ENCODE results near the gene TMEM86A. TPM values are rescaled to one million over a fixed set of nuclear protein-coding genes. Genes with fewer than 3 reads are reported as not detected.
"Not testable (repeated sequence)": the region's sequence is repeated elsewhere in the genome, so short reads cannot be mapped to it uniquely, and the experiment has no call there.

Gene TMEM86A
- total and polyA plus RNA-seq, 2 experiments from 2014 or later: 1.7 to 5.2 TPM

GRCh38 chr11:18669711-18670110 is 28.9 kb upstream of the TMEM86A start:
- no peaks in the 10 kb centered on the region for H3K9me2 ChIP-seq (replicated peaks; ENCODE audit: insufficient read depth)
- H3K36me3 ChIP-seq (replicated peaks; ENCODE audit: insufficient read depth, low read depth): no peaks in the 10 kb centered on the region
- no peaks in the 10 kb centered on the region for H3K9me3 ChIP-seq (ENCODE audit: low read depth)
- DNase-seq (ENCODE audit: low spot score): no peak
- H3K4me3 ChIP-seq: no peak overlapping the region
- WGBS (ENCODE audit: low lambda C conversion rate, missing lambda C conversion rate): 74% methylated on average over 4 of the region's 4 CpGs
- TF ChIP-seq CTCF (IDR thresholded peaks at IDR 0.05; ENCODE audit: poor library complexity) (no peak), EZH2phosphoT487 (IDR thresholded peaks at IDR 0.05; ENCODE audit: low read depth, severe bottlenecking, unreplicated experiment) (no peak), EZH2 (IDR thresholded peaks at IDR 0.05; ENCODE audit: borderline replicate concordance) (no peak)
- no peaks in the 10 kb centered on the region for H3K4me1 ChIP-seq (ENCODE audit: insufficient read depth)
- no peak overlapping the region for H2AFZ ChIP-seq
- H3K27me3 ChIP-seq: no peaks in the 10 kb centered on the region
- no peaks in the 10 kb centered on the region for H4K20me1 ChIP-seq (ENCODE audit: insufficient read depth, poor library complexity, severe bottlenecking)
- no peaks in the 10 kb centered on the region for H3K79me2 ChIP-seq
- no peak overlapping the region for H3K4me2 ChIP-seq
- no peak overlapping the region for H3K27ac ChIP-seq

- no peak overlapping the region for H3K4me3 ChIP-seq
- H3K9me3 ChIP-seq (ENCODE audit: low read depth): no peaks in the 10 kb centered on the region
- no peak overlapping the region for H3K4me2 ChIP-seq
- DNase-seq (ENCODE audit: low spot score): no peak
- H3K4me1 ChIP-seq (ENCODE audit: insufficient read depth): no peaks in the 10 kb centered on the region
- no peaks in the 10 kb centered on the region for H3K79me2 ChIP-seq
- no peaks in the 10 kb centered on the region for H4K20me1 ChIP-seq (ENCODE audit: insufficient read depth, poor library complexity, severe bottlenecking)
- 90% methylated on average over 2 of the region's 2 CpGs for WGBS (ENCODE audit: low lambda C conversion rate, missing lambda C conversion rate)
- no peaks in the 10 kb centered on the region for H3K9me2 ChIP-seq (replicated peaks; ENCODE audit: insufficient read depth)
- no peaks in the 10 kb centered on the region for H3K27me3 ChIP-seq
- H3K36me3 ChIP-seq (replicated peaks; ENCODE audit: insufficient read depth, low read depth): no peaks in the 10 kb centered on the region
- no peak overlapping the region for H2AFZ ChIP-seq
- no peak for TF ChIP-seq CTCF (IDR thresholded peaks at IDR 0.05; ENCODE audit: poor library complexity)
- TF ChIP-seq EZH2phosphoT487 (IDR thresholded peaks at IDR 0.05; ENCODE audit: low read depth, severe bottlenecking, unreplicated experiment): no peak
- no peak for TF ChIP-seq EZH2 (IDR thresholded peaks at IDR 0.05; ENCODE audit: borderline replicate concordance)
- H3K27ac ChIP-seq: no peak overlapping the region
These were observed 27.3 kb upstream of the TMEM86A start for GRCh38 chr11:18671246-18671645.

GRCh38 chr11:18672209-18672608 is 26.4 kb upstream of the TMEM86A start:
- 94% methylated on average over 7 of the region's 7 CpGs for WGBS (ENCODE audit: low lambda C conversion rate, missing lambda C conversion rate)
- not testable (repeated sequence) for H2AFZ ChIP-seq

GRCh38 chr11:18676803-18677202 is 21.8 kb upstream of the TMEM86A start:
- Histone ChIP-seq H4K20me1 (ENCODE audit: insufficient read depth, poor library complexity, severe bottlenecking) (no peaks in the 10 kb centered on the region), H3K4me2 (no peak overlapping the region), H3K9me3 (ENCODE audit: low read depth) (no peaks in the 10 kb centered on the region), H3K27me3 (no peaks in the 10 kb centered on the region), H3K36me3 (replicated peaks; ENCODE audit: insufficient read depth, low read depth) (no peaks in the 10 kb centered on the region), H3K27ac (no peak overlapping the region), H3K4me3 (no peak overlapping the region), H3K79me2 (no peaks in the 10 kb centered on the region), H3K4me1 (ENCODE audit: insufficient read depth) (no peaks in the 10 kb centered on the region), H2AFZ (no peak overlapping the region), H3K9me2 (replicated peaks; ENCODE audit: insufficient read depth) (no peaks in the 10 kb centered on the region)
- TF ChIP-seq EZH2phosphoT487 (IDR thresholded peaks at IDR 0.05; ENCODE audit: low read depth, severe bottlenecking, unreplicated experiment) (no peak), CTCF (IDR thresholded peaks at IDR 0.05; ENCODE audit: poor library complexity) (no peak), EZH2 (IDR thresholded peaks at IDR 0.05; ENCODE audit: borderline replicate concordance) (no peak)
- 80% methylated on average over 4 of the region's 4 CpGs for WGBS (ENCODE audit: low lambda C conversion rate, missing lambda C conversion rate)
- DNase-seq (ENCODE audit: low spot score): no peak

More at GRCh38 chr11:18672209-18672608, 26.4 kb upstream of the TMEM86A start:
- not testable (repeated sequence) for H4K20me1 ChIP-seq (ENCODE audit: insufficient read depth, poor library complexity, severe bottlenecking); H3K9me3 ChIP-seq (ENCODE audit: low read depth); H3K27me3 ChIP-seq; H3K9me2 ChIP-seq (replicated peaks; ENCODE audit: insufficient read depth); H3K4me2 ChIP-seq; DNase-seq (ENCODE audit: low spot score); H3K36me3 ChIP-seq (replicated peaks; ENCODE audit: insufficient read depth, low read depth); H3K4me3 ChIP-seq; H3K79me2 ChIP-seq; H3K27ac ChIP-seq; H3K4me1 ChIP-seq (ENCODE audit: insufficient read depth)
